Measurements from ENCODE around the gene FABP6. TPM values are rescaled to one million over a fixed set of nuclear protein-coding genes. Genes with fewer than 3 reads are reported as not detected.

Gene FABP6
- total RNA-seq, 1 experiment from 2014 or later, result not detected

DNA sequence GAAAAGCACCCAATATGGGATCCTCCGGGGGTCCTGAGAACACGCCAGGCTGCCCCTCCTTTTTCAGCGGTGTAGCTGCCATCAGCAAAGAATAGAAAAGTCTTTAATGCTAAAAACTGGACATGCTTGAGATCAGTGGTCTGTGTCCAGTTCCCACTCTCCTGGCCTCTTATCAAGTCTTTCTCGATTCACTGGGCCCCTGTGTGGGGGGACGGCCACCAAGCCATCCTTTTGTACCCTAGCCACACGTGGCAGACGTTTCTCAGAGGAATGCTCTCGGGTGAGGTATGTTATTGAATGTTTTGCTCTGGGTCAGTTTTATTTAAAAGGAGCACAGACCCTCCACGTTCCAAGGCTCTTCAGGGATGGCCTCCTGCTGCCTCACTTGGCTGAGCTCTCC is 23.6 kb downstream of the FABP6 start:
- ChIA-PET POLR2A (no interaction called here), CTCF (no interaction called here)
- TF ChIP-seq, protein P1, sequence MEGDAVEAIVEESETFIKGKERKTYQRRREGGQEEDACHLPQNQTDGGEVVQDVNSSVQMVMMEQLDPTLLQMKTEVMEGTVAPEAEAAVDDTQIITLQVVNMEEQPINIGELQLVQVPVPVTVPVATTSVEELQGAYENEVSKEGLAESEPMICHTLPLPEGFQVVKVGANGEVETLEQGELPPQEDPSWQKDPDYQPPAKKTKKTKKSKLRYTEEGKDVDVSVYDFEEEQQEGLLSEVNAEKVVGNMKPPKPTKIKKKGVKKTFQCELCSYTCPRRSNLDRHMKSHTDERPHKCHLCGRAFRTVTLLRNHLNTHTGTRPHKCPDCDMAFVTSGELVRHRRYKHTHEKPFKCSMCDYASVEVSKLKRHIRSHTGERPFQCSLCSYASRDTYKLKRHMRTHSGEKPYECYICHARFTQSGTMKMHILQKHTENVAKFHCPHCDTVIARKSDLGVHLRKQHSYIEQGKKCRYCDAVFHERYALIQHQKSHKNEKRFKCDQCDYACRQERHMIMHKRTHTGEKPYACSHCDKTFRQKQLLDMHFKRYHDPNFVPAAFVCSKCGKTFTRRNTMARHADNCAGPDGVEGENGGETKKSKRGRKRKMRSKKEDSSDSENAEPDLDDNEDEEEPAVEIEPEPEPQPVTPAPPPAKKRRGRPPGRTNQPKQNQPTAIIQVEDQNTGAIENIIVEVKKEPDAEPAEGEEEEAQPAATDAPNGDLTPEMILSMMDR (IDR thresholded peaks at IDR 0.05; ENCODE audit: insufficient read depth in 1 of 2, low read depth in 1 of 2, low read length in 1 of 2, severe bottlenecking in 1 of 2, unreplicated experiment in 1 of 2), result no peak
- Mint-ChIP-seq H3K4me1 (ENCODE audit: low read depth, unreplicated experiment) (no peaks in the 10 kb centered on the region), H3K4me3 (ENCODE audit: unreplicated experiment) (no peak overlapping the region), H3K36me3 (ENCODE audit: insufficient read depth, unreplicated experiment) (peaks cover 4% of the 10 kb centered on the region), H3K27me3 (ENCODE audit: insufficient read depth, unreplicated experiment) (no peaks in the 10 kb centered on the region), H3K9me3 (ENCODE audit: unreplicated experiment) (no peaks in the 10 kb centered on the region), H3K27ac (ENCODE audit: unreplicated experiment) (no peak overlapping the region)
- H3K4me1 ChIP-seq, result no peaks in the 10 kb centered on the region
- H3K27me3 ChIP-seq (replicated peaks; ENCODE audit: control insufficient read depth, insufficient read depth, low read length), result no peaks in the 10 kb centered on the region
- no TSS peak for BruUV-seq (replicated peaks)
- H3K36me3 ChIP-seq (ENCODE audit: control insufficient read depth, insufficient read depth, low read length), result peaks cover 9% of the 10 kb centered on the region
- intact Hi-C loops (cut with micrococcal nuclease; ENCODE audit: unreplicated experiment), result no loop called here
- no peaks in the 10 kb centered on the region for H3K9me3 ChIP-seq
- no peak for DNase-seq
- no peak overlapping the region for H3K4me3 ChIP-seq (ENCODE audit: low read depth, low read length)

- ChIA-PET POLR2A (no interaction called here), CTCF (no interaction called here)
- H3K9me3 ChIP-seq, result no peaks in the 10 kb centered on the region
- Mint-ChIP-seq H3K4me3 (ENCODE audit: unreplicated experiment) (no peak overlapping the region), H3K27ac (ENCODE audit: unreplicated experiment) (no peak overlapping the region), H3K4me1 (ENCODE audit: low read depth, unreplicated experiment) (peaks cover 5% of the 10 kb centered on the region), H3K36me3 (ENCODE audit: insufficient read depth, unreplicated experiment) (peaks cover 4% of the 10 kb centered on the region), H3K9me3 (ENCODE audit: unreplicated experiment) (no peaks in the 10 kb centered on the region), H3K27me3 (ENCODE audit: insufficient read depth, unreplicated experiment) (no peaks in the 10 kb centered on the region)
- TF ChIP-seq, protein P1 (IDR thresholded peaks at IDR 0.05; ENCODE audit: insufficient read depth in 1 of 2, low read depth in 1 of 2, low read length in 1 of 2, severe bottlenecking in 1 of 2, unreplicated experiment in 1 of 2), result no peak
- H3K27me3 ChIP-seq (replicated peaks; ENCODE audit: control insufficient read depth, insufficient read depth, low read length), result no peaks in the 10 kb centered on the region
- H3K36me3 ChIP-seq (ENCODE audit: control insufficient read depth, insufficient read depth, low read length), result peaks cover 9% of the 10 kb centered on the region
- no peaks in the 10 kb centered on the region for H3K4me1 ChIP-seq
- no peak for DNase-seq
- no peak overlapping the region for H3K4me3 ChIP-seq (ENCODE audit: low read depth, low read length)
- intact Hi-C loops (cut with micrococcal nuclease; ENCODE audit: unreplicated experiment), result no loop called here
- no TSS peak for BruUV-seq (replicated peaks)
Measured at GRCh38 chr5:160253441-160253840, 24.1 kb downstream of the FABP6 start.

DNA sequence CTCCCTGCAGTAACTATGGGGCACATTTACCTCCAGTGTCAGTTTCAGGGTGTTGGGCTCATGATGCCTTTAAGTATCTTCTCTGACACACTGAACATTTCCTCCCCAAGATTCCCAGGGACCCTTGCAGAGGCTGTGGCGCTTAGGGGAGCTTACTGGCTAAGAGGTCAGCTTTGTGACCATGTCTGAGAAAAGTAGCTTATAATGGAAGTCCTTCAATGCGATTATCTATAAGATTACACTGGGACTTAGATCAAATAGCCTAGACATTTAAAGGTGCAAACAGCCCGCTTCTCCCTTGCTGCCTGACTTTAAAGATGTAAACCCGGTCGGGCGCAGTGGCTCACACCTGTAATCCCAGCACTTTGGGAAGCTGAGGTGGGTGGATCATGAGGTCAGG is 25.4 kb downstream of the FABP6 start:
- Mint-ChIP-seq H3K27me3 (ENCODE audit: insufficient read depth, unreplicated experiment) (no peaks in the 10 kb centered on the region), H3K4me3 (ENCODE audit: unreplicated experiment) (no peak overlapping the region), H3K27ac (ENCODE audit: unreplicated experiment) (no peak overlapping the region), H3K9me3 (ENCODE audit: unreplicated experiment) (no peaks in the 10 kb centered on the region), H3K36me3 (ENCODE audit: insufficient read depth, unreplicated experiment) (peaks cover 4% of the 10 kb centered on the region), H3K4me1 (ENCODE audit: low read depth, unreplicated experiment) (peaks cover 6% of the 10 kb centered on the region)
- CTCF ChIA-PET, result interaction anchor here (0.6 kb wide), 1 partner anchor 164 kb away, joined by 3 read pairs; the partner anchor contains the start of gene SLU7
- Histone ChIP-seq H3K27me3 (replicated peaks; ENCODE audit: control insufficient read depth, insufficient read depth, low read length) (no peaks in the 10 kb centered on the region), H3K9me3 (no peaks in the 10 kb centered on the region), H3K4me3 (ENCODE audit: low read depth, low read length) (no peak overlapping the region), H3K36me3 (ENCODE audit: control insufficient read depth, insufficient read depth, low read length) (peaks cover 9% of the 10 kb centered on the region), H3K4me1 (peaks cover 7% of the 10 kb centered on the region)
- intact Hi-C loops (cut with micrococcal nuclease; ENCODE audit: unreplicated experiment), result no loop called here
- TF ChIP-seq, protein P1 (IDR thresholded peaks at IDR 0.05; ENCODE audit: insufficient read depth in 1 of 2, low read depth in 1 of 2, low read length in 1 of 2, severe bottlenecking in 1 of 2, unreplicated experiment in 1 of 2), result no peak
- POLR2A ChIA-PET, result no interaction called here
- DNase-seq, result no peak
- BruUV-seq (replicated peaks), result no TSS peak
